GM18951 (cell line): ENCODE results near the gene CLEC11A.
"Not testable (repeated sequence)": the region's sequence is repeated elsewhere in the genome, so short reads cannot be mapped to it uniquely, and the experiment has no call there.

Experiments used
- POLR2A ChIP-seq: IDR thresholded peaks from 4 replicates; pipeline ENCODE4 v1.6.1; 2011; ENCODE audit warnings: mild to moderate bottlenecking; ENCODE audit not compliant: insufficient read length, insufficient read depth; ENCODE audit errors: extremely low read depth
- in situ Hi-C: fragments of 300-500 bp; cut with MboI; formaldehyde crosslinking; loops from one replicate; pipeline ENCODE4 v1.12.0; 2022; ENCODE audit warnings: low sequenced_read_pairs, mixed read lengths, inconsistent platforms; ENCODE audit not compliant: unreplicated experiment

Gene CLEC11A

DNA sequence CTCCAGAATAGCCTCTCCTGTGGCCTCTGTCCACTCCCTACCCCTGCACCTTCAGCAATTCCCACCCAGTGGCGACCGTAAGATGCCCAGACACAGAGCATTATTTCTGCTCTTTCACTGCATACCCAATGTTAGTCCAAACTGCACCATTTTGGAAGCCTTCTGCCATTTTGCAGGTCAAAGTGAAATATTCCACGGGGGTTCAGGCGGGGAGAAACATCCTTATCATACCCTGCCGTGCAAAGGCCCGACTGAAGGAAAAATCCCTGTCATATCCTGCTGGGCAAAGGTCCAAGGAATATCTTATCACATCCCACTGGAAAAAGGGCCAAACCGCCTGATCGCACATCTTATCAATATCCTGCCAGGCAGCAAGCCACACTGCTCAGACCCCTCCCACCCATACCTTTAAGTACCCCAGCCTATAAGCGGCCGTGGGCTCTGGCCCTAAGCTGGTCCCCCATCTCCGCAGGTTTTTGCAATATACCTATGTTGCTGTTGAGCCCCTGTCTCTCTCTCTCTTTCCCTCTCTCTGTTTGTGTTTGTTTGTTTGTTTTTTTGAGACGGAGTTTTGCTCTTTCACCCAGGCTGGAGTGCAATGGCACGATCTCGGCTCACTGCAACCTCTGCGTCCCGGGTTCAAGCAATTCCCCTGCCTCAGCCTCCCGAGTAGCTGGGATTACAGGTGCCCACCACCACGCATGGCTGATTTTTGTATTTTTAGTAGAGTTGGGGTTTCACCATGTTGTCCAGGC is 18.2 kb downstream of the CLEC11A start:
- TF ChIP-seq POLR2A: no peak
- in situ Hi-C loops: no loop called here

DNA sequence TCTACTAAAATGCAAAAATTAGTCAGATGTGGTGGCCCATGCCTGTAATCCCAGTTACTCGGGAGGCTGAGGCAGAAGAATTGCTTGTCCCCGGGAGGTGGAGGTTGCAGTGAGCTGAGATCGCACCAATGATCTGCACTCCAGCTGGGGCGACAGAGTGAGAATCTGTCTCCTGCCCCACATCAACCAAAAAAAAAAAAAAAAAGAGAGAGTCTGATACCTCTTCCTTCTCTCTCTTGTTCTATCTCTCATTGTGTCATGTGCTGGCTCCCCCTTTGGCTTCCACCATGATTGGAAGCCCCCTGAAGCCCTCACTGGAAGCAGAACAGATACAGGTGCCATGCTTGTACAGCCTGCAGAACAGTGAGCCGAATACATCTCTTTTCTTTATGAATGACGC is 20.4 kb downstream of the CLEC11A start:
- in situ Hi-C loops: no loop called here

DNA sequence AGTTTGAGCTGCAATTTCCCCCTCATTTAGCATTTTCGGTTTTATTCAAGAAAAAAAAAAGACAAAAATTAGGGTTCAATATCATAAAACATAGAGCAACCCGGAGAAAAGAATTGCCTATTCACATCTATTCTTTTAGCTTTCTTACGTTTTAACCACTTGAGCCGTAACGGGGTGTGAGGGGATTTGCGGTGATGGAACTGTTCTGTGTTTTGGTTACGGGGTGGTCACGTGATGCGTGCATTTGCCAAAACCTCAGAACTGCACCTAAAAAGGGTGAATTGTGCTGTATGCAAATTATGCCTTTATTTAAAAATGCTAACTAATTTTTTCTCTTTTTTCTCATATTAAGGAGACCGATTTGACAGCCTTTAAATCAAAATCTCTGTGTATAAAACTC is 22.1 kb downstream of the CLEC11A start:
- no peak for TF ChIP-seq POLR2A
- in situ Hi-C loops: no loop called here

More for the DNA sequence above, 20.4 kb downstream of the CLEC11A start:
- TF ChIP-seq POLR2A: no peak

DNA sequence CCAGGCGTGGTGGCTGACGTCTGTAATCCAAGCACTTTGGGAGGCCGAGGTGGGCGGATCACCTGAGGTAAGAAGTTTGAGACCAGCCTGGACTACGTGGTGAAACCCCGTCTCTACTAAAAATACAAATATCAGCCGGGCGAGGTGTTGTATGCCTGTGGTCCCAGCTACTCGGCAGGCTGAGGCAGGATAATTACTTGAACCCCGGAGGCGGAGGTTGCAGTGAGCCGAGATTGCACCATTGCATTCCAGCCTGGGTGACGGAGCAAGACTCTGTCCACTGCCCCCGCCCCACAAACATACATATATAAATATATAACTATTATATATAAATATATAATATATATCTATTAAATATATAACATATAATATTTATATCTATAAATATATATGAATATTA is 24.0 kb downstream of the CLEC11A start:
- in situ Hi-C loops: not testable (repeated sequence)

DNA sequence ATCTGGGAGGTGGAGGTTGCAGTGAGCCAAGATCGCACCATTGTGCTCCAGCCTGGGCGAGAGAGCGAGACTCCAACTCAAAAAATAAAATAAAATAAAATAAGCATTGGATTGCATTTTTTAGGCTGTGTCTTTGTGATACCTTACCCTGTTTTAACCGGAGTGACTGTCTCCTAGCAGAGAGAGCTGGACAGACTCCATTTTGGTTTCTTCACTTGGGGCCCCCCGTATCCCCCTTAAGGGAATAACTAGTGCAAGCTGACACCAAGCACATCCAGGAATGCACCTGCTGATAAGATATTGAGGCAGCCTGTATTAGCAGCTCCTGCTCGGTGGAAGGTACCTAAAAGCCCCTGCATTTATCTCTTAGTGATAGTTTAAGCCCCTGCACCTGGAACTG is 26.3 kb downstream of the CLEC11A start:
- in situ Hi-C loops: no loop called here
- no peak for TF ChIP-seq POLR2A

DNA sequence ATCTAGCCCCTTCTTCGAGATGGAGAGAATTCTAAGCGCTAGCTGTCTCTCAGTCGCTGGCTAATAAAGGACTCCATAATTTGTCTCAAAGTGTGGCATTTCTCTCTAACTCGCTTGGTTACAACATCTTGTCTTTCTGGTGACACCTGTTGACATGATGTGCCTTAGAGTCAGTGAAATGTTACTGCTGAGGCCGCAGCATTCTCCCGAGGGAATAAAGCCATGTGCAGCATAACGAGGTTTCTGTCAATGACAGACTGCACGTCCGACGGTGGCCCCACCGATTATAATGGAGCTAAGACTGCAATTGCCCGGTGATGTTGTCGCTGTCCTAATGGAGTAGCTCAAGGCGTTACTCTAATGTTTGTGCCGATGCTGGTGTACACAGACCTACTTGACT is 26.8 kb downstream of the CLEC11A start:
- in situ Hi-C loops: no loop called here
- TF ChIP-seq POLR2A: no peak

DNA sequence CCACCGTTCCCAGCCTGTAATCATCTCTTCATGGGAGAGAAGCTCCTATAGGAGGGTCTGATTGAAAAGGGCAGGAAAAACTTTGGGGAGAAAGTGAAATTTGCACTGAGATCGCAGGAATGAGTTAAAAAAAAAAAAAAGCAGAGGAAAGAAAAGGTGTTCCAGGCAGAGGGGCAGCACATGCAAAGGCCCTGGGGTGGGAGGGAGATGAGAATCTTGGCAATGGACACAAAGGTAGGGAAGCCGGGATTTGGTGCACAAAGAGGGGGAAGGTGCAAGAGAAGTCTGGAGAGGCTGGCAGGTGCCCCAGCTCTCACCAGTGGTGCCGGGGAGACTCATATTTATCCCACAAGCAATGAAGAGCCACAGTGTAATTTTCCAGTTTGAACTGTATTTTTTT is 30.7 kb downstream of the CLEC11A start:
- no peak for TF ChIP-seq POLR2A
- in situ Hi-C loops: no loop called here

DNA sequence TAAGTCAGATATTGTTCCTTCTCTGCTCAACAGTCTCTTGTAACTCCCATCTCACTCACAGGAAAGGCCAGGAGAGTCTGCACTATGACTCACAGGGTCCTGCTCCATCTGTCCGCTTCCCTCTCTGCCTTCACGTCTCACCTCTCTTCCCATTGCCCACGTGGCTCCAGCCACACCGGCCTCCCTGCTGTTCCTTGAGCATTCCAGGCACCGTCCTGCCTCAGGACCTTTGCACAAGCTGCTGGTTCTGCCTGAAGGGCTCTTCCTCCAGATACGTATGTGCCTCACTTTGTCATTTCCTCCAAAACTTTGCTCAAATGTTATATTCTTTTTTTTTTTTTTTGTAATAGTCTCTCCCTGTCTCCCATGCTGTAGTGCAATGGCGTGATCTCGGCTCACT is 33.1 kb downstream of the CLEC11A start:
- in situ Hi-C loops: not testable (repeated sequence)

DNA sequence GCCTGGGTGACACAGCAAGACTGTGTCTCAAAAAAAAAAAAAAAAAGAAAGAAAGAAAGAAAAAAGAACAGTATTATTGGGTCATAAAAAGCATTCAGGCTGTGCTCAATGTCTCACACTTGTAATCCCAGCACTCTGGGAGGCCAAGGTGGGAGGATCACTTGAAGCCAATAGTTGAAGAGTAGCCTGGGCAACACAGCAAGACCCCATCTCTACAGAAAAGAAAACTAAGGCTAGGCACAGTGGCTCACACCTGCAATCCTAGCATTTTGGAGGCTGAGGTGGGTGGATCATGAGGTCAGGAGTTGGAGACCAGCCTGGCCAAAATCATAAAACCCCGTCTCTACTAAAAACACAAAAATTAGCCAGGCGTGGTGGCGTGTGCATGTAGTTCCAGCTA is 34.5 kb downstream of the CLEC11A start:
- in situ Hi-C loops: not testable (repeated sequence)

DNA sequence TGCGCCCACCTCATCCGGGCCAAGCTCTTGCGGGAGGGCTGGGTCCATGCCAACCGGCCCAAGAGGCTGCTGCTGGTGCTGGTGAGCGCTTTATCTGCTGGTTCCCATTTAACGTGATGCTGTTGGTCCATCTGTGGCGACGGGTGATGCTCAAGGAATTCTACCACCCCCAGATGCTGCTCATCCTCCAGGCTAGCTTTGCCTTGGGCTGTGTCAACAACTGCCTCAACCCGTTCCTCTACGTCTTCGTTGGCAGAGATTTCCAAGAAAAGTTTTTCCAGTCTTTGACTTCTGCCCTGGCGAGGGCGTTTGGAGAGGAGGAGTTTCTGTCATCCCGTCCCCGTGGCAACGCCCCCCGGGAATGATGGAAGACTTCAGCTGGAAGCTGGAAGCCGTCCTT is 35.9 kb downstream of the CLEC11A start:
- in situ Hi-C loops: not testable (repeated sequence)

DNA sequence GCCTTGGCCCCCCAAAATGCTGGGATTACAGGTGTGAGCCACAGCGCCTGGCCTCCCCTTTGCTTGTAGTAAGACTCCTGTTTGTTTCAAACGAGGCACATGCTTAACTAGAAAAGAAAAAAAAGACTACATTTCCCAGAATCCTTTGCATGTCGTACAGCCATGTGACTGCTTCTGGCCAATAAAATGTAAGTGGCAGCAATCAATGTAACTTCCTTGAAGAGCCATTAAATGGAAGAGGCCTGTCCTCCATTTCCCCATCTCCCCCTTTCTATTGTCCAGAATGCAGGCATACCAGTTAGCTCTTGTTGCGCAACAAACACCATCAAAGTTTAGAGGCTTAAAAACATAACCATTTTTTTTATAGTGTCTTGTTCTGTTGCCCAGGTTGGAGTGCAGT is 36.7 kb downstream of the CLEC11A start:
- no peak for TF ChIP-seq POLR2A
- in situ Hi-C loops: no loop called here

DNA sequence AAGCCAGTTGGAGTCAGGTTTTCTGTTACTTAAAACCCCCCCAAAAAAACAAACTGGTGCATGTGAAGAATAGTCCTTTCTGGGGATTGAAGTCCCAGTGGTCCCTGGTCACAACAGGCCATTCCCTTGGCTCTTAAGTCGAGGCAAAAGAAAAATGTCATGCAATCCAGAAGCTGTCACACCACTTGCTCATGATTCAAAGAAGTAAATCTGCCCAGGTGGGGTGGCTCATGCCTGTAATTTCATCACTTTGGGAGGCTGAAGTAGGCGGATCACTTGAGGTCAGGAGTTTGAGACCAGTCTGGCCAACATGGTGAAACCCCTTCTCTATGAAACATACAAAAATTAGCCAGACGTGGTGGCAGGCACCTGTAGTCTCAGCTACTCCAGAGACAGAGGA is 38.3 kb downstream of the CLEC11A start:
- in situ Hi-C loops: not testable (repeated sequence)

DNA sequence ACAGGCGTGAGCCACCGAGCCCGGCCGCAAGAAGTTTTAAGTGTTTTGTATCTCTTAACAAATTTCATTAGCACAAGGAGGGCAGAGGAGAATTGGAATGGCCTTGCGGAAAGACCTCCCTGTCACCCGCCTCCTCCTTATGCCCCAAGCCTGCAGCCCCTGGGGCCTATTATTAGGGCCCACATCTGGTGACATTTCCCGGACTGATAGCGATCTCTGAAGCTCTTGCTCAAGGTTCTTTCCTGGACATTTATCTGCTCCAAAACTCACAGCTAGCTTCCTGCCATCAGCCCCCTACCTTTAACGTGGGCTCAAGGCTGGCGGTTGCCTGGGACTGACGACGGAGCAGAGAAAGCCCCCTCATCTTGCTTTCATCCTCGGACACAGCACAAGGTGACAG is 40.4 kb downstream of the CLEC11A start:
- in situ Hi-C loops: not testable (repeated sequence)

DNA sequence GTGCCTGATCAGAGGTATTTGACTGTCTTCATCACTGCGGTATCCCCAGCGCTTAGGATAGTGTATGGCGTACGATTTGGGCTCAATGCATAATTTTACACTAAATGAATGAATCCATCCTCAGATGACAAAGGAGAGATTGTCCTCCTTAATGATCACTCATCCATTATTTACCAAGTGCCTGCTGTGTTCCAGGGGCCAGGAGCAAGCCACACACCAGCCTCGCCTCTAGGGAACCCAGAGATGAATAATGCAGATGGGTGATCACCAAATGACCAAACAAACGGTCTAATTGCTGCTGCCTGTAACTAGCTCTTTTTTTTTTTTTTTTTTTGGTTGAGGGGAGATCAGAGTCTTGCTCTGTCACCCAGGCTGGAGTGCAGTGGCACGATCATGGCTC is 41.2 kb downstream of the CLEC11A start:
- no peak for TF ChIP-seq POLR2A
- in situ Hi-C loops: no loop called here

DNA sequence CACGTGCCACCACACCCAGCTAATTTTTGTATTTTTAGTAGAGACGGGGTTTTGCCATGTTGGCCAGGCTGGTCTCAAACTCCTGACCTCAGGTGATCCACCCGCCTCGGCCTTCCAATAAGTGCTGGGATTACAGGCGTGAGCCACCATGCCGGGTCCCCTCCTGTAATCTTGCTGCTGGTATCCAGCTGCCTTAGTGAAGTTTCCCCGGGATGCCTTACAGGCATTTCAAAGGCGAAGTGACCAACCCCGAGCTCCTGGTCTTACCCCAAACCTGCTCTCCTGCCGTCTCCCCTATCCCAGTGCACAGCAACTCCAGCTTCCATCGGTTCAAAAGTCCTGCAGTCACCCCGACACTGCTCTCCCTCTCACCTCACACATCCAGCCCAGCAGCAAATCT is 43.6 kb downstream of the CLEC11A start:
- in situ Hi-C loops: not testable (repeated sequence)

DNA sequence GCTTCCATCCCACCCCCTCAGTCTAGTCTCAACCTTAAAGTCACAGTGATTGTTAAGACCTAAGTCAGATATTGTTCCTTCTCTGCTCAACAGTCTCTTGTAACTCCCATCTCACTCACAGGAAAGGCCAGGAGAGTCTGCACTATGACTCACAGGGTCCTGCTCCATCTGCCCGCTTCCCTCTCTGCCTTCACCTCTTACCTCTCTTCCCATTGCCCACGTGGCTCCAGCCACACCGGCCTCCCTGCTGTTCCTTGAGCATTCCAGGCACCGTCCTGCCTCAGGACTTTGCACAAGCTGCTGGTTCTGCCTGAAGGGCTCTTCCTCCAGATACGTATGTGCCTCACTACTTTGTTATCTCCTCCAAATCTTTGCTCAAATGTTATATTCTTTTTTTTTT is 44.1 kb downstream of the CLEC11A start:
- in situ Hi-C loops: not testable (repeated sequence)
